ENCODE measurements around the gene ATP5F1D.

The ATP5F1D gene

GRCh38 chr19:1248139-1248785, 6.7 kb downstream of the ATP5F1D start, which contains the start of gene MIDN:
Gene MIDN (plus strand): TSS chr19:1248583. CDS start chr19:1250297, 1,714 bp downstream.
- DNase-seq (ENCODE audit: low read depth): no peak

DNA sequence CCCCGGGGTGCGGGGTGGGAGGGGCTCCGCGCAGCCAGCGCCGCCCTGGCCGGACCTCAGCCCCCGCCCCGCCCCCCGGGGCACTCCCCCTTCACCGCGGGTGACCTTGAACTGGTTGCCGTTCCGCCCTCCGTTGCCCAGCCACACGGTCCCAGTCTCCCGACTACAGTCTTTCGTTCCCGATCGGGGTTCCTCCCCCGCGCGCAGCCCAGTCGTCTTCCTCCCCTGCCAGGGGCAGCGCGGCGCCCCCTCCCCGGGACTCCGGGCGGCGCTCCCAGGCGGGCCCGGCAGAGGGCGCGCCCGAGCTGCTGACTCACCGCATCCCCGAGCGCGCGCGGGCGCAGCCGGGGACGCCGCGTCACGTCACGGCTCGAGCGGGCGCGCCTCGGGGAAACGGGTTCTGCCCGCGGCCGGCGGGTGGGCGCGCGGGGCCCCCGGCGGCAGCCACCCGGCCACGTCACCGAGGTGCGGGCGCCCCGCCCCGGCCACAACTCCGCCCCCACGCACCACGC, 7.3 kb downstream of the ATP5F1D start:
- no peak for DNase-seq (ENCODE audit: low read depth)

DNA sequence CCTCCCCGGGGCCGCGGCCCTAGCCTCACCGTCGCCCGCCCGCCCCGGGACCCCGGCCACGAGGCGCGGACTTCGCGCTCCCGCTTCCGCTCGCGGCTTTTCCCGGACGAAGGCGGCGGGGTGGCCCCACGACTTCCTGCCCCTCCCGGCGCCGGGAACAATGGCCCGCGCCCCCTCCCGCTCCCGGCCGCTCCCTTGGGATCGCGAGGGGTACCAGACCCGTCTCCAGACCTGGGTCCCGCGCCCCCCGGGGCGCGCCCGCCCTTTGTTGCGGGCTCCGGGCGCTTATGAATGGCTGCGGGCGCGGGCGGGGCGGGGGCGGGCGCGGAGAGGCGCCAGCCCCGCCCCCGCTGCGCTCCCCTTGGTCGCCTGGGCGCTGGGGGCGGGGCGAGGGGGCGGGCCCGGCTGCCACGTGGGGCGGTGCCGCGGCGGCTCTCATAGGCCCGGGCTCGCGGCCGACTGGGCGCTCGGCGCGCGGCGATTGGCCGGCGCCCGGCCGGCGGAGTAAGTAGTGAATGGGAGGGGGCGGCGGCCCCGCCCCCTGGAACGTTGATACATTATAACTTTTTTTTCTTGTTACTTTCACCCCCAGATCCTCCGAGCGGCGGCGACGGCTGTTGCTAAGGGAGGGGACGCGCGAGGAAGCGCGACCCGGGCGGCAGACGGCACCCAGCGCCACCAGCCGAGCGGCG, 7.9 kb downstream of the ATP5F1D start:
- no peak for DNase-seq (ENCODE audit: low read depth)

GRCh38 chr19:1249990-1250436, 8.5 kb downstream of the ATP5F1D start:
- no peak for DNase-seq (ENCODE audit: low read depth)

- no peak for DNase-seq (ENCODE audit: low read depth)
These were observed 9.1 kb downstream of the ATP5F1D start for GRCh38 chr19:1250437-1251260.

DNA sequence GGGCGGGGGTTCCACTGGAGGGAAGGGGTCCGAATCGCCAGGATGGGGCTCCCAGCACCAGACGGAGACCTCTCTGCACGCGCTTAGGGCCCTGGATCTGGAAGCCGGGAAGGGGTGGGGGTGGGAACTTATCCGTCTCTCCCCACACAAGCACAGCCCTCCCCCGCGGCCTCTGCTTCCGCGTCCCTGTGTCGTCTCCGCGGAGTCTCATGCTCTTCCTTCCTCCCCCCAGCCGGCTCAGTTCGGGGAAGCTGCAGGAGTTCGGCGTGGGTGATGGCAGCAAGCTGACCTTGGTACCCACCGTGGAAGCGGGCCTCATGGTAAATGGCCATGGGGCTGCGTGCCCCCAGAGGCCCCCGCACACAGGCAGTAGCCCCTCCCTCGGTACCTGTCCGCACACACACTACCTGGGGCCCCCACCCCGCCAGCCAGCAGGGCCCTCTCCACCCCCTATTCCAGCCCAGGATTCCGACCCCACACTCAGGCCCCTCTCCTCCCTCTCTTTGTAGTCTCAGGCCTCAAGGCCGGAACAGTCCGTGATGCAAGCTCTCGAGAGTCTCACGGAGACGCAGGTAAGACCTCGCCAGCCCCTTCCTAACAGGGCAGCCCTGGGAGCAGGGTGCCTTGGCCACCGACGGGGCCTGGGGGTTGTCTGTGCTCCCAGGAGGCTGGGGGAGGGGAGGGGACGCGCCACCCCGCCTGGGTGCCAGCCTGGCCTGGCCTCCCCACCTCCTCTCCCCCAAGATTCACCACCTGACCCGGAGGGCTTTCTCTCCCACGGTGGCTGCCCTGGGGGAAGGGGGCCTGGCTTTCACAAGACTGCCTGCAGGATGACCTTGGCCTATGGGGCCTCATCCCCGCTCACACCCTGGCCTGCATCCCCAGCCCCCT, 10.0 kb downstream of the ATP5F1D start:
- DNase-seq (ENCODE audit: low read depth): no peak

DNA sequence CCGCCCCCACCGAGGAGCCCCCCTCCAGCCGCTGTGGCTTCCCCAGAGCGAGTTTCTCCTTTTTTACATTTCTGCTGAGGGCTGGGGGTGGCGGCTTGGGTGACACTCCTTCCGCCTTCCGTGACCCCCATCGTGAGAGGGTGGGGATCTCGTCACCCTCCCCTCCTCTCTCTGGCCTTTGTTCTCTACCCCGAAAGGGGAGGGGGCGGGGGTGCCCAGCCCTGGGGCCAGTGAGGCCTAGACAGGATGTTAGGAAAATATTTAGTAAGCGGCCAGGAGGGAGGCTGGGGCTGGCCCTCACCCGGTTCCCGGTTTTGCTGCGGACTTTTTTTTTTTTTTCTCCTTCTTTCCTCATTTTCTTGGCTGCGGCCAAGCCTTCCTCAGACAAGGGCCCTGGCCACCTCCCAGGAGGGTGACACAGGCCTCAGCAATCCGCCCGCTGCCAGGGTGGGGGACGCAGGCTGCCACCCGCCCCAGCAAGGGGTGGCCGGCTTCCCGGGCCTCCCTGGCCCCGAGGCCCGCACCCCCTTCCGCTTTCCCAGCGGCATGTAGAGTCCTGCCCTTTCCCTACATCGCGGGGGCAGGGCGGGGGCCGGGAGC, 10.8 kb downstream of the ATP5F1D start:
- DNase-seq (ENCODE audit: low read depth): no peak

- DNase-seq (ENCODE audit: low read depth): no peak
These were observed 11.4 kb downstream of the ATP5F1D start for GRCh38 chr19:1252821-1253513.

- no peak for DNase-seq (ENCODE audit: low read depth)
These were observed 12.0 kb downstream of the ATP5F1D start for GRCh38 chr19:1253514-1254080.

GRCh38 chr19:1254081-1254527, 12.6 kb downstream of the ATP5F1D start:
- DNase-seq (ENCODE audit: low read depth): no peak

GRCh38 chr19:1254530-1255185, 13.1 kb downstream of the ATP5F1D start:
- no peak for DNase-seq (ENCODE audit: low read depth)

DNA sequence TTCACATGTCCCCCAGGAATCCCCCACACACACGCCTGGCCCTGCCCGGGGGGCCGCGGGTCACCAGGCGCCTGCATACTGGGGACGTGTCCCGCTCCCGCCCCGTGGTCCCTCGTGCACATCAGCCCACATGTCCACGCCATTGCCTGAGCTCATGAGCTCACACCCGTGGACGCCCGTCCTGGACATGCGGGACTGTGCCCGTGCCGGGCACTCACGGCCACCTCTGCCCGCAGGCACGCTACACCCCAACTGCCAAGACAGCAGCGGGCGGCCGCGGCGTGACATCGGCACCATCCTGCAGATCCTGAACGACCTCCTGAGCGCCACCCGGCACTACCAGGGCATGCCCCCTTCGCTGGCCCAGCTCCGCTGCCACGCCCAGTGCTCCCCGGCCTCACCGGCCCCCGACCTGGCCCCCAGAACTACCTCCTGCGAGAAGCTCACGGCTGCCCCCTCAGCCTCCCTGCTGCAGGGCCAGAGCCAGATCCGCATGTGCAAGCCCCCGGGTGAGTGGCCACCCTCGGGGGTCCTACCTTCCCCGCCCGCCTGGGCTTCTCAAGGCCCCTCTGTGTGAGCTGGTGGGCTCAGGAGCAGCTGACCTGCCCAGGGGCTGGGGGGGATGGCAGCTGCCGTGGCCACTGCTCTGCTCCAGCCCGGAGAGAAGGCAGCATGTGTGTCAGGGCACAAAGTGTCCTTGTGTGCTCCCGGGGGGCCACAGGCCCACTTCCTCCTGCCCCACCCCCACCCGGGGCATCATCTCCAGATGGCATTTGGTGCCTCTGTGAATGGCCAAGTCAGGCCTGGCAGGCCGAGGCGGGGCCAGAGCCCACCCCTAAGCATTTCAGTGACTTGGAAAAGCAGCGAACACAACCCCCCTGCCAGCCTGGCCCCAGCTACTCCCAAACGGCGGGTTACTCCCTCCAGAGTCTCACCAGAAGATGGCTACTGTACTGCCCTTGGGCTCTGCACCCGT, 13.9 kb downstream of the ATP5F1D start:
- DNase-seq (ENCODE audit: low read depth): no peak

GRCh38 chr19:1256646-1257474, 15.3 kb downstream of the ATP5F1D start:
- DNase-seq (ENCODE audit: low read depth): no peak

DNA sequence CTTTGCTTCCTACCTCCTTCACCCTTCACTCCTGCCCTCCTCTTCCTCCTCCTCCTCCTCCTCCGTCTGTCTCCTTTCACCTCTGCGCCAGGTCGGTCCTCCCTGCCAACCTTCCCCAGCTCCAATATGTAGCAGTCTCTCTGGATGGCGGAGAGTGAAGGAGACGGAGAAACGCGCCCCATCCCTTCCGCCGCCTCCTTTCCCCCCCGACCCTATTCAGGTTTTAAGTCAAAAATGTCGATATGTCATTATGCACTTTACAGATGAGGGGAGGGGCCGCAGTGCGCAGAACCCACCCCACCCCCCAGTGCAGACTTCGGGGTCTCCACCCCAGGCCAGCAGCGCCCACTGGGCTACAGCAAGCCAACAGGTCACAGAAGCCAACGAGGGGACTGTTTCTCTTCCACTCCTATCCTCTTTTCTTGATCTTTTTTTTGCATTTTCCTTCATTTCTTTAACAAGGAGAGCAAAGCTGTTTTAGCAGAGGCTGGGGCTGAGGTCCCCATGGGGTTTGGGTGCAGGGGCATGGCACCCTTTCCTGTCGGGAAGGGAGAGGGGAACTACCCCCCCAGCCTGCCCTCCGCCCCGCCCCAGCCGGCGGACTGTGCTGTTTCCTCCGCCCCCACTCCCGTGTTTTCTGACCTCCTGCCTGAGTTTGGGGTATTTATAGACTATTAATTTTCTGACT, 16.1 kb downstream of the ATP5F1D start:
- no peak for DNase-seq (ENCODE audit: low read depth)

- no peak for DNase-seq (ENCODE audit: low read depth)
These were observed 16.6 kb downstream of the ATP5F1D start for GRCh38 chr19:1258163-1258492.

- DNase-seq (ENCODE audit: low read depth): no peak
These were observed 17.2 kb downstream of the ATP5F1D start for GRCh38 chr19:1258707-1259205.

Measured in non-pigmented ciliary epithelial cell (primary cell).